Body of pancreas (tissue), 4 donors: Measurements from ENCODE around the gene LRRC41.

Experiments
- CTCF ChIP-seq, 7 experiments: fragments of 450-650 bp in 4 of 7; fragments of 200-600 bp in 3 of 7; sonication (generic) in 3 of 7; IDR thresholded peaks; one replicate each; pipeline ENCODE4 v1.5.1; 2016 to 2019; ENCODE audit warnings: antibody characterized with exemption in 7 of 7
- POLR2A ChIP-seq, 3 donors: fragments of 450-650 bp; IDR thresholded peaks; one replicate each; pipeline ENCODE4 v1.6.1; 2016; ENCODE audit warnings: antibody characterized with exemption in 3 of 3, mild to moderate bottlenecking in 2 of 3

- no peak for TF ChIP-seq CTCF (IDR thresholded peaks at IDR 0.05)
- TF ChIP-seq POLR2A (IDR thresholded peaks at IDR 0.05): no peak
Observed at GRCh38 chr1:46306159-46306530, 2.7 kb upstream of the LRRC41 start.
